H1 (cell line): ENCODE results near the gene CRTAP. TPM values are rescaled to one million over a fixed set of nuclear protein-coding genes. Genes with fewer than 3 reads are reported as not detected.

Source experiments
- CTCF ChIA-PET: fragments of 300-600 bp; sonication (Branson Sonifier 250); formaldehyde crosslinking; loops from one replicate; lab custom pipeline; 2021; ENCODE audit not compliant: partially characterized antibody; lab: Charles Lee
- POLR2A ChIA-PET: fragments of 300-600 bp; sonication (Branson Sonifier 250); formaldehyde crosslinking; loops from one replicate; lab custom pipeline; 2021; ENCODE audit warnings: inconsistent platforms; ENCODE audit not compliant: partially characterized antibody; lab: Charles Lee
- DNase-seq, 2 experiments: peaks; one replicate each; pipeline versions ENCODE4 v3.0.0 to v3.0.0-alpha.2; 2010 to 2022; ENCODE audit warnings: low spot score in 2 of 2, low read depth in 1 of 2, mixed read lengths in 1 of 2
- FAIRE-seq: peaks from 2 replicates; lab custom pipeline; 2011; peaks lifted over from hg19 to GRCh38; lab: Jason Lieb, UNC
- H2AFZ ChIP-seq: 2 replicates; pipeline ENCODE4 v1.8.1; 2012; ENCODE audit warnings: low read length, inconsistent platforms
- H2AK5ac ChIP-seq: 2 replicates; pipeline ENCODE4 v1.6.1; 2013; ENCODE audit warnings: low read depth, low read length
- H2BK120ac ChIP-seq: replicated peaks from 2 replicates; pipeline ENCODE3; 2013; ENCODE audit warnings: low read depth, low read length, inconsistent platforms
- H2BK12ac ChIP-seq: 2 replicates; pipeline ENCODE4 v1.6.1; 2013; ENCODE audit warnings: low read depth, low read length
- H2BK15ac ChIP-seq: 2 replicates; pipeline ENCODE4 v1.6.1; 2013; ENCODE audit warnings: low read length
- H2BK20ac ChIP-seq: 2 replicates; pipeline ENCODE4 v1.6.1; 2013; ENCODE audit warnings: low read length
- H2BK5ac ChIP-seq: 2 replicates; pipeline ENCODE4 v1.6.1; 2013; ENCODE audit warnings: low read depth, low read length
- H3K14ac ChIP-seq: 2 replicates; pipeline ENCODE4 v1.6.1; 2013; ENCODE audit warnings: inconsistent platforms; ENCODE audit not compliant: insufficient read length
- H3K18ac ChIP-seq: 2 replicates; pipeline ENCODE4 v1.6.1; 2013; ENCODE audit warnings: low read length; ENCODE audit errors: extremely low read depth
- H3K23ac ChIP-seq: 2 replicates; pipeline ENCODE4 v1.6.1; 2013; ENCODE audit warnings: inconsistent platforms; ENCODE audit not compliant: insufficient read length
- H3K23me2 ChIP-seq: 2 replicates; pipeline ENCODE4 v1.6.1; 2013; ENCODE audit warnings: low read depth, low read length
- H3K27ac ChIP-seq: 2 replicates; pipeline ENCODE4 v1.6.1; 2011; ENCODE audit warnings: low read depth, low read length, inconsistent platforms
- H3K27me3 ChIP-seq, 4 experiments: replicated peaks in 1 of 4; 1 replicate in 1 of 4; 2 replicates in 3 of 4; pipeline versions ENCODE4 v1.6.1 to v1.8.1; 2011 to 2013; ENCODE audit warnings: low read length in 3 of 4, mild to moderate bottlenecking in 3 of 4, inconsistent platforms in 2 of 4, mixed read lengths in 2 of 4, moderate library complexity in 1 of 4; ENCODE audit not compliant: control insufficient read depth in 3 of 4, insufficient read depth in 3 of 4; ENCODE audit errors: extremely low read depth in 1 of 4
- H3K36me3 ChIP-seq, 4 experiments: 2 replicates each; pipeline versions ENCODE4 v1.6.1 to v1.8.1; 2011 to 2013; ENCODE audit warnings: mild to moderate bottlenecking in 4 of 4, low read length in 3 of 4, moderate library complexity in 2 of 4, control low read depth in 1 of 4, inconsistent platforms in 1 of 4; ENCODE audit not compliant: insufficient read depth in 4 of 4, control insufficient read depth in 2 of 4
- H3K4ac ChIP-seq: replicated peaks from 2 replicates; pipeline ENCODE3; 2013; ENCODE audit warnings: low read length, low read depth, mixed read lengths, inconsistent platforms; ENCODE audit not compliant: insufficient read length
- H3K4me1 ChIP-seq, 4 experiments: replicated peaks in 1 of 4; 1 replicate in 1 of 4; 2 replicates in 3 of 4; pipeline versions ENCODE4 v1.6.1 to v1.8.1; 2011 to 2013; ENCODE audit warnings: low read length in 3 of 4, inconsistent platforms in 2 of 4, mixed read lengths in 1 of 4; ENCODE audit not compliant: insufficient read depth in 4 of 4, control insufficient read depth in 3 of 4
- H3K4me2 ChIP-seq, 2 experiments: 2 replicates each; pipeline versions ENCODE4 v1.6.1 to v1.8.1; 2011 to 2013; ENCODE audit warnings: low read depth in 2 of 2, low read length in 2 of 2, control low read depth in 1 of 2, inconsistent platforms in 1 of 2, mild to moderate bottlenecking in 1 of 2; ENCODE audit not compliant: insufficient read depth in 1 of 2
- H3K4me3 ChIP-seq, 4 experiments: fragments of 200-600, 300-600 bp in 1 of 4; sonication (generic), shearing (Covaris generic), sonication (Bioruptor Twin) in 1 of 4; 2 replicates each; pipeline versions ENCODE4 v1.5.1 to v1.8.1; 2011 to 2016; ENCODE audit warnings: low read length in 4 of 4, low read depth in 3 of 4, control low read depth in 2 of 4, inconsistent platforms in 2 of 4, mild to moderate bottlenecking in 2 of 4, mixed read lengths in 1 of 4, moderate library complexity in 1 of 4; ENCODE audit not compliant: insufficient read depth in 2 of 4; ENCODE audit errors: extremely low read depth in 1 of 4
- H3K56ac ChIP-seq: replicated peaks from 2 replicates; pipeline ENCODE3; 2013; ENCODE audit warnings: low read depth, mild to moderate bottlenecking, mixed read lengths, low read length, inconsistent platforms; ENCODE audit not compliant: insufficient read length
- H3K79me1 ChIP-seq: 2 replicates; pipeline ENCODE4 v1.6.1; 2013; ENCODE audit warnings: low read depth, low read length, control low read depth
- H3K79me2 ChIP-seq, 2 experiments: 2 replicates each; pipeline versions ENCODE4 v1.6.1 to v1.8.1; 2012 to 2013; ENCODE audit warnings: low read length in 2 of 2, mild to moderate bottlenecking in 2 of 2, inconsistent platforms in 1 of 2; ENCODE audit not compliant: insufficient read depth in 2 of 2, control insufficient read depth in 1 of 2
- H3K9ac ChIP-seq, 4 experiments: replicated peaks in 1 of 4; 1 replicate in 1 of 4; 2 replicates in 3 of 4; pipeline versions ENCODE4 v1.6.1 to v1.8.1; 2011 to 2013; ENCODE audit warnings: low read depth in 3 of 4, low read length in 3 of 4, control low read depth in 2 of 4, mild to moderate bottlenecking in 2 of 4, moderate library complexity in 2 of 4, inconsistent platforms in 1 of 4; ENCODE audit errors: extremely low read depth in 1 of 4
- H3K9me3 ChIP-seq, 2 experiments: 2 replicates each; pipeline versions ENCODE4 v1.6.1 to v1.8.1; 2012 to 2013; ENCODE audit warnings: mild to moderate bottlenecking in 2 of 2, moderate library complexity in 2 of 2, control low read depth in 1 of 2, inconsistent platforms in 1 of 2, low read depth in 1 of 2, low read length in 1 of 2, mixed read lengths in 1 of 2; ENCODE audit not compliant: insufficient read depth in 2 of 2
- H4K20me1 ChIP-seq, 2 experiments: replicated peaks in 1 of 2; 2 replicates each; pipeline versions ENCODE3 to v1.8.1; 2011 to 2013; ENCODE audit warnings: inconsistent platforms in 2 of 2, low read length in 2 of 2, mild to moderate bottlenecking in 1 of 2; ENCODE audit not compliant: insufficient read depth in 2 of 2, control insufficient read depth in 1 of 2
- H4K5ac ChIP-seq: 2 replicates; pipeline ENCODE4 v1.6.1; 2013; ENCODE audit warnings: low read length, low read depth, mixed read lengths, inconsistent platforms; ENCODE audit not compliant: insufficient read length
- H4K8ac ChIP-seq: 2 replicates; pipeline ENCODE4 v1.8.0; 2013; ENCODE audit warnings: mild to moderate bottlenecking, moderate library complexity, low read length, inconsistent platforms; ENCODE audit not compliant: insufficient read depth; ENCODE audit errors: extremely low read depth
- H4K91ac ChIP-seq: replicated peaks from 2 replicates; pipeline ENCODE3; 2013; ENCODE audit warnings: low read length, mixed read lengths, inconsistent platforms; ENCODE audit not compliant: insufficient read length
- CHD1 ChIP-seq: IDR thresholded peaks from 2 replicates; pipeline ENCODE4 v1.6.1; 2012; ENCODE audit warnings: low read depth, low read length, improper control_type of control experiment
- CTBP2 ChIP-seq: IDR thresholded peaks from 2 replicates; pipeline ENCODE4 v1.7.0; 2011; ENCODE audit warnings: borderline replicate concordance, mild to moderate bottlenecking, moderate library complexity, mixed read lengths, low read length; ENCODE audit not compliant: insufficient read depth, insufficient read length
- NANOG ChIP-seq: IDR thresholded peaks from 2 replicates; pipeline ENCODE4 v1.6.1; 2011; ENCODE audit warnings: low read length, low read depth, mild to moderate bottlenecking, inconsistent platforms; ENCODE audit not compliant: insufficient read depth, poor library complexity, severe bottlenecking
- POLR2A ChIP-seq, 2 experiments: IDR thresholded peaks; 1 replicate in 1 of 2; 2 replicates in 1 of 2; pipeline ENCODE4 v1.6.1; 2011; ENCODE audit warnings: low read depth in 2 of 2, low read length in 2 of 2, mild to moderate bottlenecking in 2 of 2; ENCODE audit errors: control extremely low read depth in 1 of 2
- POU5F1 ChIP-seq: IDR thresholded peaks from 2 replicates; pipeline ENCODE4 v1.6.1; 2011; ENCODE audit warnings: low read depth, mild to moderate bottlenecking, low read length, moderate library complexity
- RAD21 ChIP-seq, 2 experiments: IDR thresholded peaks in 1 of 2; conservative IDR thresholded peaks in 1 of 2; 2 replicates each; pipeline ENCODE4 v1.6.1; 2011; ENCODE audit warnings: low read depth in 2 of 2, low read length in 2 of 2, improper control_type of control experiment in 1 of 2, inconsistent platforms in 1 of 2, mild to moderate bottlenecking in 1 of 2, moderate library complexity in 1 of 2
- RXRA ChIP-seq: IDR thresholded peaks from 2 replicates; pipeline ENCODE4 v1.6.1; 2011; ENCODE audit warnings: low read depth, mild to moderate bottlenecking, low read length, moderate library complexity; ENCODE audit not compliant: insufficient read depth
- SIN3A ChIP-seq, 2 experiments: IDR thresholded peaks in 1 of 2; conservative IDR thresholded peaks in 1 of 2; 2 replicates each; pipeline ENCODE4 v1.6.1; 2011 to 2012; ENCODE audit warnings: low read length in 2 of 2, improper control_type of control experiment in 1 of 2, low read depth in 1 of 2, mild to moderate bottlenecking in 1 of 2
- SIRT6 ChIP-seq: IDR thresholded peaks from one replicate; pipeline ENCODE4 v1.7.1; 2012; ENCODE audit warnings: low read length, inconsistent platforms
- SP1 ChIP-seq: IDR thresholded peaks from 2 replicates; pipeline ENCODE4 v1.6.1; 2011; ENCODE audit warnings: low read depth, low read length
- SUZ12 ChIP-seq: fragments of 200-600 bp; sonication (generic); IDR thresholded peaks from 2 replicates; pipeline ENCODE4 v1.6.1; 2012; ENCODE audit warnings: mild to moderate bottlenecking, inconsistent platforms, low read length, moderate library complexity, mixed read lengths
- TEAD4 ChIP-seq: IDR thresholded peaks from 2 replicates; pipeline ENCODE4 v1.6.1; 2012; ENCODE audit warnings: low read depth, low read length, inconsistent platforms, mixed read lengths
- ZNF274 ChIP-seq: IDR thresholded peaks from 2 replicates; pipeline ENCODE4 v1.7.0; 2012; ENCODE audit warnings: low read length, borderline replicate concordance; ENCODE audit errors: extremely low read depth
- WGBS, 2 experiments: shearing (Covaris generic) in 1 of 2; methylation state at CpG; one replicate each; pipeline versions ENCODE4 v1.1.6 to v1.1.7; 2013 to 2015; ENCODE audit warnings: low lambda C conversion rate in 2 of 2, mixed read lengths in 2 of 2, inconsistent platforms in 1 of 2, low coverage in 1 of 2, missing lambda C conversion rate in 1 of 2; ENCODE audit not compliant: insufficient replicate concordance in 2 of 2, insufficient coverage in 1 of 2, insufficient read length in 1 of 2; ENCODE audit errors: extremely low coverage in 1 of 2, missing lambda C conversion rate in 1 of 2; 5-methylcytosine and 5-hydroxymethylcytosine counted together
- polyA plus RNA-seq, 7 experiments: library from polyadenylated mRNA; depleted of rRNA in 3 of 7; stranded (reverse) in 5 of 7; unstranded in 2 of 7; fragments of >200 nt in 5 of 7; fragments of 200-250 nt in 2 of 7; gene quantifications; 1 replicate in 5 of 7; 2 replicates in 1 of 7; 4 replicates in 1 of 7; pipeline versions ENCODE4 v1.2.1 to v1.2.3, GENCODE V29; 2011 to 2013; ENCODE audit warnings: missing spikeins in 2 of 7, mixed read lengths in 2 of 7
- total RNA-seq: library from RNA; stranded (reverse); fragmentation: NEBNext Ultra II Directional; extraction: Animal tissue kit (Norgen Biotek cat#: 25700); gene quantifications from 2 replicates; pipeline ENCODE4 v1.2.1, GENCODE V29; 2021

CRTAP gene
- total and polyA plus RNA-seq, 2 of the 8 experiments (the other 6 are each of a cell fraction or from before 2014, with no cell fraction given), result 159 to 188 TPM

DNA sequence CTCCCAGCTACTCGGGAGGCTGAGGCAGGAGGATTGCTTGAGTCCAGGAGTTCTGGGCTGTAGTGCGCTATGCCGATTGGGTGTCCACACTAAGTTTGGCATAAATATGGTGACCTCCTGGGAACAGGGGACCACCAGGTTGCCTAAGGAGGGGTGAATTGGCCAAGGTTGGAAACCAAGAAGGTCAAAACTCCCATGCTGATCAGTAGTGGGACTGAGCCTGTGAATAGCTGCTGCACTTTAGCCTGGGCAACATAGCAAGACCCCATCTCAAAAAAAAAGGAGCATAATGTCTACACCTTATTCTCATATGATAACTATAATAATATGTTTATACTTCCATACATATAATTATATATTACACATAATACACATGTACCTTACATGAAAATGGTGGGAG is 10.8 kb upstream of the CRTAP start:
- H3K4me1 ChIP-seq, result no peaks in the 10 kb centered on the region
- H3K9me3 ChIP-seq, result no peaks in the 10 kb centered on the region
- no peaks in the 10 kb centered on the region for H3K27me3 ChIP-seq
- no peaks in the 10 kb centered on the region for H3K79me2 ChIP-seq
- H3K56ac ChIP-seq, result no peak overlapping the region
- ChIA-PET CTCF (no interaction called here), POLR2A (no interaction called here)
- H4K91ac ChIP-seq, result no peak overlapping the region
- H2BK120ac ChIP-seq, result no peak overlapping the region
- H2BK12ac ChIP-seq, result no peak overlapping the region
- no peak overlapping the region for H2BK20ac ChIP-seq
- no peak overlapping the region for H2AFZ ChIP-seq
- H4K20me1 ChIP-seq, result no peaks in the 10 kb centered on the region
- H3K4me3 ChIP-seq, result no peak overlapping the region
- H3K4ac ChIP-seq, result no peak overlapping the region
- no peak overlapping the region for H4K8ac ChIP-seq
- no peaks in the 10 kb centered on the region for H3K79me1 ChIP-seq
- no peak overlapping the region for H2AK5ac ChIP-seq
- no peak overlapping the region for H3K14ac ChIP-seq
- no peaks in the 10 kb centered on the region for H3K36me3 ChIP-seq
- FAIRE-seq, result no peak
- no peak overlapping the region for H3K23ac ChIP-seq
- H3K27ac ChIP-seq, result no peak overlapping the region
- no peak overlapping the region for H2BK15ac ChIP-seq
- no peak overlapping the region for H3K18ac ChIP-seq
- DNase-seq, result no peak
- WGBS, 2 experiments, result 94% methylated on average over 3 of the region's 3 CpGs; no CpG with 5 or more reads in 1 of the 2 experiments
- no peak overlapping the region for H4K5ac ChIP-seq
- no peak overlapping the region for H3K4me2 ChIP-seq
- H3K23me2 ChIP-seq, result no peaks in the 10 kb centered on the region
- no peak overlapping the region for H2BK5ac ChIP-seq
- H3K9ac ChIP-seq, result no peak overlapping the region
- TF ChIP-seq ZNF274 (no peak), SUZ12 (no peak), RAD21 (IDR thresholded peaks at IDR 0.05 in 1 of 2, conservative IDR thresholded peaks at IDR 0.05 in 1 of 2; ENCODE audit: low read depth in 2 of 2, low read length in 2 of 2) (no peak), POLR2A (IDR thresholded peaks at IDR 0.05; ENCODE audit: control extremely low read depth in 1 of 2, low read depth in 2 of 2, low read length in 2 of 2) (no peak), NANOG (no peak), SIN3A (conservative IDR thresholded peaks at IDR 0.05 in 1 of 2, IDR thresholded peaks at IDR 0.05 in 1 of 2; ENCODE audit: low read depth in 1 of 2, low read length in 2 of 2) (no peak), CHD1 (no peak), SP1 (no peak), POU5F1 (no peak), RXRA (no peak), TEAD4 (no peak), SIRT6 (no peak), CTBP2 (no peak)
